H1 (cell line): ENCODE results near the gene FCRLA. TPM values are rescaled to one million over a fixed set of nuclear protein-coding genes. Genes with fewer than 3 reads are reported as not detected.

Source experiments
- ATF2 ChIP-seq: IDR thresholded peaks from 2 replicates; pipeline ENCODE4 v1.6.1; 2012; ENCODE audit warnings: low read length, inconsistent platforms
- SP1 ChIP-seq: IDR thresholded peaks from 2 replicates; pipeline ENCODE4 v1.6.1; 2011; ENCODE audit warnings: low read depth, low read length
- TAF1 ChIP-seq: IDR thresholded peaks from 2 replicates; pipeline ENCODE4 v1.6.1; 2011; ENCODE audit warnings: mild to moderate bottlenecking, low read depth, low read length
- TAF7 ChIP-seq: optimal IDR thresholded peaks from 2 replicates; pipeline ENCODE3; 2011; ENCODE audit warnings: low read depth, mild to moderate bottlenecking, inconsistent platforms, low read length, moderate library complexity, borderline replicate concordance
- TEAD4 ChIP-seq: IDR thresholded peaks from 2 replicates; pipeline ENCODE4 v1.6.1; 2012; ENCODE audit warnings: low read depth, low read length, inconsistent platforms, mixed read lengths
- polyA plus RNA-seq, 7 experiments: library from polyadenylated mRNA; depleted of rRNA in 3 of 7; stranded (reverse) in 5 of 7; unstranded in 2 of 7; fragments of >200 nt in 5 of 7; fragments of 200-250 nt in 2 of 7; gene quantifications; 1 replicate in 5 of 7; 2 replicates in 1 of 7; 4 replicates in 1 of 7; pipeline versions ENCODE4 v1.2.1 to v1.2.3, GENCODE V29; 2011 to 2013; ENCODE audit warnings: missing spikeins in 2 of 7, mixed read lengths in 2 of 7
- total RNA-seq: library from RNA; stranded (reverse); fragmentation: NEBNext Ultra II Directional; extraction: Animal tissue kit (Norgen Biotek cat#: 25700); gene quantifications from 2 replicates; pipeline ENCODE4 v1.2.1, GENCODE V29; 2021
- TF ChIP-seq, protein P1 (sequence below): IDR thresholded peaks from 2 replicates; pipeline ENCODE4 v1.6.1; 2012; ENCODE audit warnings: inconsistent platforms

The FCRLA gene
- total and polyA plus RNA-seq, 2 of the 8 experiments (the other 6 are each of a cell fraction or from before 2014, with no cell fraction given), result not detected

DNA sequence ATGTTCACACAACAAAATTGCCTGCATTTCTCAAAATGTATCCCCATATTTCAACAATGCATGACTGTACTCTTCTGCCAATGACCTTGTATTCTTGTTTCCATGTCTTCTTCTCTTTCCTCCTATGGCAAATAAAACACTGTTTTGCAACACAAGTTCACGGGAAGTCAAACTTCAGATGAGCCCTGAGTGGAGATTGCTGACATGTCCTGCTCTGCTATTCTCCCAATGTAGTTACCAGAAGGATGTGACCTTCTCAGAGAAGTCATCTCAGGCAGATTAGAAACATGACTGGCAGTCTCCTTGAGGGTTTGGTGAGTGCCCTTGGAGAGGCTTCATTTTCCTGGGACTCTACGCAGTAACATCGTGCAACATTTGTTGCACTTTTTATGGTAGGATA is 28.5 kb upstream of the FCRLA start (continued):
- TF ChIP-seq ATF2, result no peak
- TF ChIP-seq TEAD4, result no peak
- no peak for TF ChIP-seq TAF7
- TF ChIP-seq TAF1, result no peak
- TF ChIP-seq, protein P1, sequence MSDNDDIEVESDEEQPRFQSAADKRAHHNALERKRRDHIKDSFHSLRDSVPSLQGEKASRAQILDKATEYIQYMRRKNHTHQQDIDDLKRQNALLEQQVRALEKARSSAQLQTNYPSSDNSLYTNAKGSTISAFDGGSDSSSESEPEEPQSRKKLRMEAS, result no peak
- no peak for TF ChIP-seq SP1
